Hepatocyte (in vitro differentiated cells): ENCODE data around the gene DTX1. TPM values are rescaled to one million over a fixed set of nuclear protein-coding genes. Genes with fewer than 3 reads are reported as not detected.

Experiments used
- DNase-seq: peaks from one replicate; pipeline ENCODE4 v3.0.0-alpha.2; 2016; ENCODE audit warnings: low spot score
- H2AFZ ChIP-seq: fragments of 200-600 bp; sonication (generic); 2 replicates; pipeline ENCODE4 v1.6.0; 2016; ENCODE audit warnings: antibody characterized with exemption, mild to moderate bottlenecking
- H3K27ac ChIP-seq: fragments of 200-600 bp; sonication (generic); 2 replicates; pipeline ENCODE4 v1.5.1; 2016; ENCODE audit warnings: mild to moderate bottlenecking
- H3K27me3 ChIP-seq: fragments of 200-600 bp; sonication (generic); 2 replicates; pipeline ENCODE4 v1.6.1; 2016
- H3K36me3 ChIP-seq: fragments of 200-600 bp; sonication (generic); replicated peaks from 2 replicates; pipeline ENCODE4 v1.5.1; 2016; ENCODE audit warnings: low read depth; ENCODE audit not compliant: insufficient read depth
- H3K4me1 ChIP-seq: fragments of 200-600 bp; sonication (generic); 2 replicates; pipeline ENCODE4 v1.5.1; 2016; ENCODE audit warnings: mild to moderate bottlenecking, moderate library complexity; ENCODE audit not compliant: insufficient read depth
- H3K4me2 ChIP-seq: fragments of 200-600 bp; sonication (generic); 2 replicates; pipeline ENCODE4 v1.6.0; 2016
- H3K4me3 ChIP-seq: fragments of 200-600 bp; sonication (generic); 2 replicates; pipeline ENCODE4 v1.5.1; 2016; ENCODE audit warnings: mild to moderate bottlenecking
- H3K79me2 ChIP-seq: fragments of 200-600 bp; sonication (generic); 2 replicates; pipeline ENCODE4 v1.6.0; 2017; ENCODE audit warnings: mild to moderate bottlenecking
- H3K9me2 ChIP-seq: fragments of 200-600 bp; sonication (generic); replicated peaks from 2 replicates; pipeline ENCODE4 v1.6.0; 2017; ENCODE audit warnings: mild to moderate bottlenecking; ENCODE audit not compliant: insufficient read depth
- H3K9me3 ChIP-seq: fragments of 200-600 bp; sonication (generic); 2 replicates; pipeline ENCODE4 v1.5.1; 2016; ENCODE audit warnings: low read depth, mild to moderate bottlenecking
- H4K20me1 ChIP-seq: fragments of 200-600 bp; sonication (generic); 2 replicates; pipeline ENCODE4 v1.6.0; 2016; ENCODE audit warnings: mild to moderate bottlenecking; ENCODE audit not compliant: insufficient read depth, poor library complexity, severe bottlenecking
- CTCF ChIP-seq: fragments of 200-600 bp; sonication (generic); IDR thresholded peaks from 2 replicates; pipeline ENCODE4 v1.5.1; 2016; ENCODE audit warnings: antibody characterized with exemption, mild to moderate bottlenecking; ENCODE audit not compliant: poor library complexity
- EZH2 ChIP-seq: fragments of 200-600 bp; sonication (generic); IDR thresholded peaks from 2 replicates; pipeline ENCODE4 v1.6.1; 2016; ENCODE audit warnings: antibody characterized with exemption, mild to moderate bottlenecking, borderline replicate concordance
- EZH2phosphoT487 ChIP-seq: fragments of 200-600 bp; sonication (generic); IDR thresholded peaks from one replicate; pipeline ENCODE4 v1.6.1; 2018; ENCODE audit warnings: antibody characterized with exemption, mild to moderate bottlenecking, low read depth, moderate library complexity; ENCODE audit not compliant: unreplicated experiment, severe bottlenecking
- WGBS: methylation state at CpG from one replicate; pipeline ENCODE4 v1.1.6; 2016; ENCODE audit warnings: low lambda C conversion rate; ENCODE audit errors: missing lambda C conversion rate; 5-methylcytosine and 5-hydroxymethylcytosine counted together
- polyA plus RNA-seq: library from polyadenylated mRNA; unstranded; fragments of >200 nt; fragmentation: Nextera tagmentation; extraction: Ambion mirVana; gene quantifications from 2 replicates; pipeline ENCODE4 v1.2.1, GENCODE V29; 2016
- total RNA-seq: library from RNA; depleted of rRNA; stranded (reverse); fragments of >200 nt; gene quantifications from 2 replicates; pipeline ENCODE4 v1.2.3, GENCODE V29; 2014

The DTX1 gene
- total and polyA plus RNA-seq, 2 experiments from 2014 or later = 0.47 to 2.3 TPM

- Histone ChIP-seq H4K20me1 (no peaks in the 10 kb centered on the region), H3K79me2 (no peaks in the 10 kb centered on the region), H3K4me3 (no peak overlapping the region), H3K9me2 (no peaks in the 10 kb centered on the region), H3K36me3 (no peaks in the 10 kb centered on the region), H3K27ac (no peak overlapping the region), H2AFZ (no peak overlapping the region), H3K4me1 (no peaks in the 10 kb centered on the region), H3K4me2 (no peak overlapping the region), H3K9me3 (no peaks in the 10 kb centered on the region), H3K27me3 (peaks cover 16% of the 10 kb centered on the region)
- no peak for DNase-seq
- no peak for TF ChIP-seq EZH2phosphoT487
- TF ChIP-seq CTCF = no peak
- no peak for TF ChIP-seq EZH2
- 89% methylated on average over 13 of the region's 13 CpGs for WGBS
Measured at GRCh38 chr12:113088971-113089756, 32.6 kb downstream of the DTX1 start.

GRCh38 chr12:113089839-113090238, 33.3 kb downstream of the DTX1 start:
- Histone ChIP-seq H2AFZ (no peak overlapping the region), H3K27me3 (peaks cover 16% of the 10 kb centered on the region), H4K20me1 (no peaks in the 10 kb centered on the region), H3K4me3 (no peak overlapping the region), H3K79me2 (no peaks in the 10 kb centered on the region), H3K4me1 (no peaks in the 10 kb centered on the region), H3K9me3 (no peaks in the 10 kb centered on the region), H3K9me2 (no peaks in the 10 kb centered on the region), H3K36me3 (no peaks in the 10 kb centered on the region), H3K4me2 (no peak overlapping the region), H3K27ac (no peak overlapping the region)
- TF ChIP-seq CTCF (no peak), EZH2phosphoT487 (no peak), EZH2 (no peak)
- no peak for DNase-seq

GRCh38 chr12:113090740-113091139, 34.2 kb downstream of the DTX1 start:
- no peaks in the 10 kb centered on the region for H3K79me2 ChIP-seq
- no peaks in the 10 kb centered on the region for H3K36me3 ChIP-seq
- no peak for TF ChIP-seq EZH2
- no peak for TF ChIP-seq CTCF
- no peak for TF ChIP-seq EZH2phosphoT487
- no peaks in the 10 kb centered on the region for H3K9me2 ChIP-seq
- H3K27ac ChIP-seq = no peak overlapping the region
- no peak overlapping the region for H3K4me3 ChIP-seq
- no peak overlapping the region for H2AFZ ChIP-seq
- H3K9me3 ChIP-seq = no peaks in the 10 kb centered on the region
- no peaks in the 10 kb centered on the region for H4K20me1 ChIP-seq
- 87% methylated on average over 21 of the region's 21 CpGs for whole genome bisulfite sequencing
- H3K27me3 ChIP-seq = peaks cover 16% of the 10 kb centered on the region
- DNase-seq = no peak
- H3K4me1 ChIP-seq = no peaks in the 10 kb centered on the region
- no peak overlapping the region for H3K4me2 ChIP-seq
